GM18867 (cell line): ENCODE measurements around the gene DYRK1A.

Source experiments
- ATAC-seq: cut with Tn5 transposase; IDR thresholded peaks from one replicate; pipeline ENCODE4 v1.9.1; 2021; ENCODE audit warnings: mild to moderate bottlenecking, moderate library complexity; ENCODE audit not compliant: unreplicated experiment

DYRK1A gene

GRCh38 chr21:37384416-37384815 is 17.8 kb downstream of the DYRK1A start:
- no peak for ATAC-seq

- ATAC-seq, result no peak
These were observed 18.7 kb downstream of the DYRK1A start for GRCh38 chr21:37385179-37385765.

GRCh38 chr21:37386151-37386550 is 19.6 kb downstream of the DYRK1A start:
- ATAC-seq, result no peak

GRCh38 chr21:37389456-37389855 is 22.9 kb downstream of the DYRK1A start:
- no peak for ATAC-seq

- no peak for ATAC-seq
These were observed 25.1 kb downstream of the DYRK1A start for GRCh38 chr21:37391666-37392065.

GRCh38 chr21:37392441-37392840 is 25.9 kb downstream of the DYRK1A start:
- no peak for ATAC-seq

GRCh38 chr21:37393030-37393429 is 26.5 kb downstream of the DYRK1A start:
- no peak for ATAC-seq

GRCh38 chr21:37393786-37394185 is 27.2 kb downstream of the DYRK1A start:
- ATAC-seq, result no peak

- no peak for ATAC-seq
These were observed 29.4 kb downstream of the DYRK1A start for GRCh38 chr21:37395961-37396360.

- no peak for ATAC-seq
These were observed 30.3 kb downstream of the DYRK1A start for GRCh38 chr21:37396855-37397254.

- ATAC-seq, result no peak
These were observed 32.1 kb downstream of the DYRK1A start for GRCh38 chr21:37398697-37399096.

- no peak for ATAC-seq
These were observed 35.8 kb downstream of the DYRK1A start for GRCh38 chr21:37402251-37402867.

GRCh38 chr21:37405629-37406028 is 39.1 kb downstream of the DYRK1A start:
- ATAC-seq, result no peak

GRCh38 chr21:37407719-37408420 is 41.3 kb downstream of the DYRK1A start:
- ATAC-seq, result peak; percentile 60

- no peak for ATAC-seq
These were observed 42.1 kb downstream of the DYRK1A start for GRCh38 chr21:37408464-37409193.

GRCh38 chr21:37410639-37411038 is 44.1 kb downstream of the DYRK1A start:
- no peak for ATAC-seq

- no peak for ATAC-seq
These were observed 46.2 kb downstream of the DYRK1A start for GRCh38 chr21:37412603-37413360.

- no peak for ATAC-seq
These were observed 47.1 kb downstream of the DYRK1A start for GRCh38 chr21:37413553-37414291.

GRCh38 chr21:37414292-37415253 is 48.0 kb downstream of the DYRK1A start:
- ATAC-seq, result no peak
